Natural killer cell treated with Interleukin-12 subunit alpha and Interleukin-12 subunit beta and Interleukin-15 and Interleukin-18, amount 100 ng/mL, for 72 hours (primary cell): ENCODE results near the gene TOX3. TPM values are rescaled to one million over a fixed set of nuclear protein-coding genes. Genes with fewer than 3 reads are reported as not detected.

Experiments
- ATAC-seq, 2 donors: fragments of 150-1000 bp; cut with Tn5 transposase in 1 of 2; sonication (Bioruptor Pico), chemical (Tn5 transposase) in 1 of 2; 2 replicates each; pipeline ENCODE4 v1.10.0; 2021
- DNase-seq: peaks from one replicate; pipeline ENCODE4 v3.0.0; 2022; ENCODE audit warnings: low spot score
- H3K27ac Mint-ChIP-seq, 2 donors: 1 replicate in 1 of 2; 2 replicates in 1 of 2; pipeline ENCODE4 v1.8.0; 2022; ENCODE audit warnings: mixed read lengths in 2 of 2, mild to moderate bottlenecking in 1 of 2, moderate library complexity in 1 of 2
- H3K27me3 Mint-ChIP-seq, 2 donors: 1 replicate in 1 of 2; 2 replicates in 1 of 2; pipeline ENCODE4 v1.8.0; 2022; ENCODE audit warnings: mixed read lengths in 2 of 2
- H3K36me3 Mint-ChIP-seq: one replicate; pipeline ENCODE4 v1.8.0; 2022; ENCODE audit warnings: mixed read lengths
- H3K4me1 Mint-ChIP-seq, 2 donors: 1 replicate in 1 of 2; 2 replicates in 1 of 2; pipeline ENCODE4 v1.8.0; 2022; ENCODE audit warnings: low read depth in 2 of 2, mixed read lengths in 2 of 2, mild to moderate bottlenecking in 1 of 2
- H3K4me3 Mint-ChIP-seq: one replicate; pipeline ENCODE4 v1.8.0; 2022; ENCODE audit warnings: mixed read lengths
- H3K9me3 Mint-ChIP-seq: 2 replicates; pipeline ENCODE4 v1.8.0; 2022; ENCODE audit warnings: mixed read lengths
- total RNA-seq, 2 donors: library from RNA; stranded (reverse); gene quantifications; one replicate each; pipeline ENCODE4 v1.2.3, GENCODE V29; 2022

Gene TOX3
- total RNA-seq, 2 donors from 2014 or later = not detected

- ATAC-seq (no peak), DNase-seq (no peak)
- Mint-ChIP-seq H3K27me3 (no peaks in the 10 kb centered on the region), H3K4me1 (no peaks in the 10 kb centered on the region), H3K36me3 (no peaks in the 10 kb centered on the region), H3K9me3 (peaks cover 16% of the 10 kb centered on the region), H3K27ac (no peak overlapping the region), H3K4me3 (no peak overlapping the region)
These were observed 72.3 kb downstream of the TOX3 start for GRCh38 chr16:52474679-52475078.

GRCh38 chr16:52473096-52473495, 73.8 kb downstream of the TOX3 start:
- H3K4me1 Mint-ChIP-seq = no peaks in the 10 kb centered on the region
- no peak overlapping the region for H3K27ac Mint-ChIP-seq
- no peaks in the 10 kb centered on the region for H3K36me3 Mint-ChIP-seq
- ATAC-seq (no peak), DNase-seq (no peak)
- H3K4me3 Mint-ChIP-seq = no peak overlapping the region
- peaks cover 10% of the 10 kb centered on the region for H3K9me3 Mint-ChIP-seq
- no peaks in the 10 kb centered on the region for H3K27me3 Mint-ChIP-seq

DNA sequence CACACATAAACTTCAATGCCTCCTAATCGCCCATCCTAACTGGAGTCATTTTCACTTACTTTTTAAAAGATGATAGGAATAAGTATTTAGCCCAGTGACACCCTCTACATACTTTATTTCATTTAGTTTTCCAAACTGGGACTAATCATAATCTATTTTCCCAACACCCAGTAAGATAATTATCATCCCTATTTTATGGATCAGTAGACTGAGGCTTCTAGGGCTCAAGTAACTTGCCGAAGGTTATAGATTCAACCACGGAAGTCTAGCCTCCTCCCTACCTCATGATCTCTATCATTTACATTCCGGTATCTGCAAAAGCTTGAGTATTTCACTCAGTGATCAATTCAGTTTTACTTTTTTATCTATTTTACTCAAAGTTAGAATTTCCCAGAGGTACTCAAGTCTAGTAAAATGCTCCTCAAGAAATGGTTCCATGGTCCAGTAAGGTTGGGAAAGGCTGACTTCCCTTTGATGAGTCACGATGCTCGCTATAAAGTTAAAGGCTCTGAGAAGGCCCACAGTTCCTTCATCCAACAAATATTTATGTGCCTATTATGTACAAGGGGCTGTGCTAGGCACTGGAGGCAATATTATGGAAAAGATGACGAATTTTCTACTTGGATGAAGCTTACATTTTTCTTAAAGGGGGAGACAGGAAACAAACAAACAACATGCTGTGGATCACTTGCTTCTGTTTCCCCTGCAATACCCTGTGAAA, 75.1 kb downstream of the TOX3 start:
- no peak for ATAC-seq
- Mint-ChIP-seq H3K9me3 (peaks cover 5% of the 10 kb centered on the region), H3K4me3 (no peak overlapping the region), H3K36me3 (no peaks in the 10 kb centered on the region), H3K27me3 (no peaks in the 10 kb centered on the region), H3K4me1 (no peaks in the 10 kb centered on the region), H3K27ac (no peak overlapping the region)
- DNase-seq = no peak

- H3K27me3 Mint-ChIP-seq = no peaks in the 10 kb centered on the region
- H3K4me3 Mint-ChIP-seq = no peak overlapping the region
- ATAC-seq (no peak), DNase-seq (no peak)
- H3K27ac Mint-ChIP-seq = no peak overlapping the region
- H3K36me3 Mint-ChIP-seq = no peaks in the 10 kb centered on the region
- peaks cover 5% of the 10 kb centered on the region for H3K9me3 Mint-ChIP-seq
- H3K4me1 Mint-ChIP-seq = no peaks in the 10 kb centered on the region
These were observed 76.4 kb downstream of the TOX3 start for GRCh38 chr16:52470585-52470984.

GRCh38 chr16:52469775-52470174, 77.2 kb downstream of the TOX3 start:
- H3K9me3 Mint-ChIP-seq = peaks cover 5% of the 10 kb centered on the region
- H3K36me3 Mint-ChIP-seq = no peaks in the 10 kb centered on the region
- ATAC-seq (no peak), DNase-seq (no peak)
- H3K4me3 Mint-ChIP-seq = no peak overlapping the region
- H3K4me1 Mint-ChIP-seq = no peaks in the 10 kb centered on the region
- H3K27ac Mint-ChIP-seq = no peak overlapping the region
- H3K27me3 Mint-ChIP-seq = no peaks in the 10 kb centered on the region

DNA sequence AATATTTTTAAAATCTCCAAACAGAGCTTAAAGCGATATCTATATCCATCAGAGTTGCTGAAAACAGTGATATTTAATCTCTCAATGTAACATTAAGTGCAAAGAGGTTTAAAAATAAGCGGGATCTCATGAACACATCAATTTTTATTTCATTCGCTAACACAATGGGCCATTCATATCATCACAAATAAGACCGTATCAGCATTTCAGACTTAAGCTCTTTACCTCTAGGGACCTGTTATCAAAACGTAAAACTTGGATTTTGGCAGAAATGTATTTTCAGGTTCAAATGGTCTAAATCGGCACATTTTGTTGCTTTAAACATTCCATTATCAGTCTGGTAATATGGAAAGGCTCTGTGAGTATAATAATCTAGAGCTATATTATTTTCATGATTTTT, 77.9 kb downstream of the TOX3 start:
- H3K36me3 Mint-ChIP-seq = no peaks in the 10 kb centered on the region
- H3K4me3 Mint-ChIP-seq = no peak overlapping the region
- H3K27me3 Mint-ChIP-seq = no peaks in the 10 kb centered on the region
- H3K9me3 Mint-ChIP-seq = peaks cover 1% of the 10 kb centered on the region
- H3K4me1 Mint-ChIP-seq = no peaks in the 10 kb centered on the region
- DNase-seq (no peak), ATAC-seq (no peak)
- H3K27ac Mint-ChIP-seq = no peak overlapping the region

- H3K4me1 Mint-ChIP-seq = no peaks in the 10 kb centered on the region
- H3K27me3 Mint-ChIP-seq = no peaks in the 10 kb centered on the region
- H3K27ac Mint-ChIP-seq = no peak overlapping the region
- DNase-seq = no peak
- ATAC-seq = no peak
- H3K9me3 Mint-ChIP-seq = no peaks in the 10 kb centered on the region
- no peaks in the 10 kb centered on the region for H3K36me3 Mint-ChIP-seq
- H3K4me3 Mint-ChIP-seq = no peak overlapping the region
These were observed 79.2 kb downstream of the TOX3 start for GRCh38 chr16:52467753-52468152.

DNA sequence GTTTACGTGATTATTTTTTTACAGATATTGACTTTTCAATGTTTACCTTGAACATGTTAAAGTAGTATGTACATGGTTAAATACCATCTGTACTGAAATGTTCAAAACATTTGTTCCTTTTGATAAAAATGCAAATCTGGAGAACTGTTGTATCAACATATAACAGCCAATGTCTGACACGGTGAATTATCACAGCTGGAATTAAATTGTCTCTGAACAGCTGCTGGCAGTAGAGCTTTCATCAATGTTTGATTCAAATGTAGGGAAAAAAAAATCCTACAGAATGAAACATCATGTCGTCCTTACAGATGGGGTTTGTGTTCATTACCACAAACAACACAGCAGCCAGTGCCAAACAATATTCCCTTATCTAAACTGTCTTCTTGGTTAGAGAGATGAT, 79.9 kb downstream of the TOX3 start:
- Mint-ChIP-seq H3K27me3 (no peaks in the 10 kb centered on the region), H3K27ac (no peak overlapping the region), H3K36me3 (no peaks in the 10 kb centered on the region), H3K4me1 (no peaks in the 10 kb centered on the region), H3K4me3 (no peak overlapping the region), H3K9me3 (no peaks in the 10 kb centered on the region)
- DNase-seq = no peak
- ATAC-seq = no peak

- no peak for DNase-seq
- Mint-ChIP-seq H3K36me3 (no peaks in the 10 kb centered on the region), H3K4me1 (no peaks in the 10 kb centered on the region), H3K27me3 (no peaks in the 10 kb centered on the region), H3K4me3 (no peak overlapping the region), H3K27ac (no peak overlapping the region), H3K9me3 (no peaks in the 10 kb centered on the region)
- no peak for ATAC-seq
These were observed 81.2 kb downstream of the TOX3 start for GRCh38 chr16:52465711-52466267.

DNA sequence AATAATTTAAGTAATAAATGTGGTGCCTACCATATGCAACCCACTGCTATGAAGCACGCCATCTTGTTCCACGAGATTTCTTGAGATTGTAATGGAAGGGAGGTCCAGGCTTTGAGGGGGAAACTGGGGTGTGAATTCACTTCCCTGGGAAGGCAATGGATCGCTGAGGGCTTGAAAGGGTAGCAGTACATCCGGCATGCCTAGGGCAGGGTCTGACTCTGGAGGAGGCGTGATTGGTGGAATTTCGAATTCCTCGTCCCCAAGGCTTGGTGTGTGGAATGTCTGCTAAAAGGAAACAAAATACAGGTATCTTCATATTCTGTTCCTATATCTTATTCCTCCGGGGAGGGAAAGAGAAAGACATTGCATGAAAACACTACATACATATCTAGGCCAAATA, 83.0 kb downstream of the TOX3 start:
- no peaks in the 10 kb centered on the region for H3K36me3 Mint-ChIP-seq
- DNase-seq (no peak), ATAC-seq (no peak)
- H3K9me3 Mint-ChIP-seq = no peaks in the 10 kb centered on the region
- no peak overlapping the region for H3K4me3 Mint-ChIP-seq
- no peak overlapping the region for H3K27ac Mint-ChIP-seq
- H3K4me1 Mint-ChIP-seq = no peaks in the 10 kb centered on the region
- no peaks in the 10 kb centered on the region for H3K27me3 Mint-ChIP-seq

GRCh38 chr16:52462816-52463215, 84.1 kb downstream of the TOX3 start:
- H3K36me3 Mint-ChIP-seq = no peaks in the 10 kb centered on the region
- no peak overlapping the region for H3K27ac Mint-ChIP-seq
- H3K27me3 Mint-ChIP-seq = no peaks in the 10 kb centered on the region
- H3K9me3 Mint-ChIP-seq = no peaks in the 10 kb centered on the region
- DNase-seq = no peak
- no peaks in the 10 kb centered on the region for H3K4me1 Mint-ChIP-seq
- H3K4me3 Mint-ChIP-seq = no peak overlapping the region
- no peak for ATAC-seq

DNA sequence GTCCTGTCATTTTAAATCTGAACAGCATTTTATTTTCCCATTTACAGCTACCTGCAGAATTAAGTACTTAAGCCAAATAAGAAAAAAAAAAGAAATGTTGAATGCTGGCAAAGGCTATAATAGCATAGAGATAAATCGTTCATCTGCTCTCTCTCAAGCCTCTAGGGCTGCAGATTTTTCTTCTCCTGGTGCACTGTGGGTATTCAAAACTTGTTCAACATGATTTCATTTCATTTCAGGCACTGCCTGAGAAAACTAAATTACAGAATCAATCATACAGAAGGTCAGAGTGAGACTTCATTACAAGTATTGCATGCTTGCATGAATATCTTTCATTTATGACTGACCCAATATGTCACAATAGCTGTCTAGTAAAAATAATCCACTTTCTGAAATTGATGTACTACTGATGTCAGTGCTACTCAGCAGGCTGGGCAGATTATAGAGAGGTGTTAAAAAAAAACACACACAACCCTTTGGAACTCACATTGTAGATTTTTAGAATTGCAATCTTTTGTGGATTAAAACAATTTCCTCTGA, 86.2 kb downstream of the TOX3 start:
- no peaks in the 10 kb centered on the region for H3K36me3 Mint-ChIP-seq
- no peaks in the 10 kb centered on the region for H3K27me3 Mint-ChIP-seq

GRCh38 chr16:52456368-52456767, 90.6 kb downstream of the TOX3 start:
- H3K9me3 Mint-ChIP-seq = no peaks in the 10 kb centered on the region
- DNase-seq = no peak
- H3K4me3 Mint-ChIP-seq = no peak overlapping the region
- H3K4me1 Mint-ChIP-seq = no peaks in the 10 kb centered on the region
- ATAC-seq = no peak
- no peaks in the 10 kb centered on the region for H3K27me3 Mint-ChIP-seq
- H3K27ac Mint-ChIP-seq = no peak overlapping the region
- H3K36me3 Mint-ChIP-seq = no peaks in the 10 kb centered on the region

More for the DNA sequence above, 86.2 kb downstream of the TOX3 start:
- DNase-seq (no peak), ATAC-seq (no peak)
- no peak overlapping the region for H3K4me3 Mint-ChIP-seq
- H3K27ac Mint-ChIP-seq = no peak overlapping the region
- no peaks in the 10 kb centered on the region for H3K9me3 Mint-ChIP-seq
- H3K4me1 Mint-ChIP-seq = no peaks in the 10 kb centered on the region

DNA sequence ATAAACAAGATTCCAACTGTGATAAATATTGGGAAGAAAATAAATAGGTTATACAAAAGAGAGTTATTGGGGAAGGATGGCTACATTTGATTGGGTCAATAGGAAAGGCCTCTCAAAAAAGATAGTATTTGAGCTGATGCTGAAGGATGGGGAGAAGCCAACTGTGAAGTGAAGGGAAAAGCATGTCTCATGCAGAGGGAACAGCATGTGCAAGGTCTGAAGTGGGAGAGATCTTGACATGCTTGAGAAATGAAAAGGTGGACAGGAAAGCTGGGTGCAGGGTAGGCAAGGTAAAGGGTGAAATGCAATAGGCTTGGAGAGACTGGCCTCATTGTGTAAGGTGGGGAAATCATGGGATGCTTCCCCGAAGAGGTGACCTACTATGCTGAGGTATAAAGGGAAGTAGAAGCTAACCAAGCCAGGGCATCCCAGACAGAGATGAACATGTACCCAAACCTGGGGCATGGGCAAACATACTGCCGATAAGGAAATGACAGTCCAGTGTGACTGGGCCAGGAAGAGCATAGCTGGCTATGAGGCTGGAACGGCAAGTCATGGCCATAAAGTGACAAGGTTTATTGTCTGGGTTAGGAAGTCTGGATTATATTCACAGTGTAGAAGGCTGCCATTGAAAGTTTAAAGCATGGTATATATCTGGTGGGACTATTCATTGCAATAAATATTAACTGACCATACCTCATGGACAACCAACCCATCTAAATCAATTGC, 91.2 kb downstream of the TOX3 start:
- Mint-ChIP-seq H3K36me3 (no peaks in the 10 kb centered on the region), H3K4me1 (no peaks in the 10 kb centered on the region), H3K9me3 (no peaks in the 10 kb centered on the region), H3K27me3 (no peaks in the 10 kb centered on the region), H3K4me3 (no peak overlapping the region), H3K27ac (no peak overlapping the region)
- no peak for ATAC-seq
- DNase-seq = no peak
